Activated CD4-positive, alpha-beta T cell treated with anti-CD3 and anti-CD28 coated beads, Interleukin-2, amount 50 U/mL, for 48 hours (primary cell): ENCODE data around the gene ABL1.

Experiments
- DNase-seq, 2 experiments: peaks; one replicate each; pipeline ENCODE4 v3.0.0-alpha.2; 2020

ABL1 gene

DNA sequence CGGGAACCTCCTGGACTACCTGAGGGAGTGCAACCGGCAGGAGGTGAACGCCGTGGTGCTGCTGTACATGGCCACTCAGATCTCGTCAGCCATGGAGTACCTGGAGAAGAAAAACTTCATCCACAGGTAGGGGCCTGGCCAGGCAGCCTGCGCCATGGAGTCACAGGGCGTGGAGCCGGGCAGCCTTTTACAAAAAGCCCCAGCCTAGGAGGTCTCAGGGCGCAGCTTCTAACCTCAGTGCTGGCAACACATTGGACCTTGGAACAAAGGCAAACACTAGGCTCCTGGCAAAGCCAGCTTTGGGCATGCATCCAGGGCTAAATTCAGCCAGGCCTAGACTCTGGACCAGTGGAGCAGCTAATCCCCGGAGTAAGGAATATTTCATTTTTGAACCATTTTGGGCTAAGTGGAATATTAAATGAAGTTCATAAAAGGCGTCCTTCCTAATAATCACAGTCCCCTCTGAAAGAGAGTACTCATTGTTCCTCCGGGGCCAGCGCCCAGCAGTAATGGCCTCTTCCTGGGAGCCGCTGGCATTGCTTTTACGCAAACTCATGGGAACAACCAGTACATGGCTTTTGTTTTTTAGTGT lies 38.0 kb downstream of the ABL1 start:
- DNase-seq = no peak

DNA sequence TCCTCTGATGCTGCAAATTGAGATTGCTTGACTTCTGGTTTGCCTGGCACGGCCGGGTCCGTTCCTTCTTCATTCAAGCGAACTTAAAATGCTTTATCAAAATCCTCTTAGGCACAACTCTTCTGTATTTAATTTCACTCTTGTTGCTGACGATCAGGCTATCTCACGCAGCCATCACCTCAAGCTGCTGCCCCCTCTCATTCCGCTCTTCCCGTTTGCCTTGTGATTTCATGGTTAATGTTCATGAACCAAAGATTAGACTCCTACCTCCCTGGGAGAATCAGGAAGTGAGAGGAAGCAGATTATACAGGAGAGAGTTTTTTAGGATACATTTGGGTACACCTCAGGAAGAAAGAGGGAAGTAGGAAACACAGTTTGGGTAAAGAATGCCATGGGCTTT lies 38.9 kb downstream of the ABL1 start:
- DNase-seq = no peak

DNA sequence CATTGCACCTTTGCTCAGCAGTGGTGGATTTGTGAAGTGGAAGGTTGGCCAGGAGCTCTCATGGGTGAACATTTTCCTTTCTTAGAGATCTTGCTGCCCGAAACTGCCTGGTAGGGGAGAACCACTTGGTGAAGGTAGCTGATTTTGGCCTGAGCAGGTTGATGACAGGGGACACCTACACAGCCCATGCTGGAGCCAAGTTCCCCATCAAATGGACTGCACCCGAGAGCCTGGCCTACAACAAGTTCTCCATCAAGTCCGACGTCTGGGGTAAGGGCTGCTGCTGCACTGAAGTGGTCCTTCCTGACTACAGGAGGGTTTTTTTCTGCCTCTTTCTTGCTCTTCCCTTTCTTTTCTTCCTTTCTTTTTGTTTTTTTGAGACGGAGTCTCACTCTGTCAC lies 39.7 kb downstream of the ABL1 start:
- no peak for DNase-seq

DNA sequence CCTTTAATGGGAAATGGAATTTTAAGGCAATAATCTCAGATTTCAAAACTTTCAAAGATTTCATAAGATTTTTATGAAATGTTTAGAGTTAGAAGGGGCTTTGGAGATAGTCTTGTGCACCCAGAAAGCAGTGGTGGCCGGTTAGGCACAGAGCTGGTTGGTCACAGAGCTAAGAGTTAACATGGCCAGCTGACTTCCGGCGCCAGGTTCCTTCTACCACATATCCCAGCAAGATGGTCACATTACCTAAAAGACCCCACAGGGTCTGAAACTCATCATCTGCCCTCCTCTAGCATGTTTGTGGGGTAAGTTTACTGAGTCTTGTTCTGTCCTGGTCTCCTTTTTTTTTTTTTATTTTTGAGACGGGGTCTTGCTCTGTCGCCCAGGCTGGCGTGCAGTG lies 42.2 kb downstream of the ABL1 start:
- DNase-seq = no peak

DNA sequence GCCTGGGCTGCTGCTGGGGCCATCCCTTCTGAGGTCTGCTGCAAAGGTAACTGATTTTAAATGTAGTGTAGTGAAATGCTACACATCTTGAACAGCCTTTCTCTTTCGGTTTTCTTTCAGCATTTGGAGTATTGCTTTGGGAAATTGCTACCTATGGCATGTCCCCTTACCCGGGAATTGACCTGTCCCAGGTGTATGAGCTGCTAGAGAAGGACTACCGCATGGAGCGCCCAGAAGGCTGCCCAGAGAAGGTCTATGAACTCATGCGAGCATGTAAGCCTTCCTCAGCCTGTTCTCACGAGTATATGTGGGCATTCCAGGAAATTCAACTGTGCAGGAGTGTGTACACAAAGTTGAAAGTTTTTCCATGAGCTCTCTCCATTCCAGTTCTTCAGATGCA lies 43.2 kb downstream of the ABL1 start:
- DNase-seq = no peak

DNA sequence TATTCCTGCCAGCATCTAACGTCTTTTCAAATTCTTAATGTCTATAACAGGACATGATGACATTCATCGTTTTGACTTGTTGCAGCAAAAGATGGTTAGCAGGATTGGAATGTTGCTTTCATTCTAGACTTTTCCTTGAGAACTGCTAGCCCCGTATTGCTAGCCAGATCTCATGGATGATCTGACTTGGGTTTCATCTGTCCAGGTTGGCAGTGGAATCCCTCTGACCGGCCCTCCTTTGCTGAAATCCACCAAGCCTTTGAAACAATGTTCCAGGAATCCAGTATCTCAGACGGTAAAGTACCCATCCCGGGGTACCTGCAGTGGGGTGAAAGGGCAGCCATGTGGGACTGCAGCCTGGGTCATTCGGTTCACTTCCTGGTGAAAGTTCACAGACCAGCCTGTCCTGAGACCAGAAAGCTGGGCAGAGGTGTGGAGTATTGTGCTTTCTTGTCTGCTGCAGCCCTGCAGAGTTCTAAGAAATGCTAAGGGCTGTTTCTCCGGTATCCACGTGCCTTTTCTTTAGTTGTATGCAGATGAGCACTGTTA lies 44.9 kb downstream of the ABL1 start:
- no peak for DNase-seq

DNA sequence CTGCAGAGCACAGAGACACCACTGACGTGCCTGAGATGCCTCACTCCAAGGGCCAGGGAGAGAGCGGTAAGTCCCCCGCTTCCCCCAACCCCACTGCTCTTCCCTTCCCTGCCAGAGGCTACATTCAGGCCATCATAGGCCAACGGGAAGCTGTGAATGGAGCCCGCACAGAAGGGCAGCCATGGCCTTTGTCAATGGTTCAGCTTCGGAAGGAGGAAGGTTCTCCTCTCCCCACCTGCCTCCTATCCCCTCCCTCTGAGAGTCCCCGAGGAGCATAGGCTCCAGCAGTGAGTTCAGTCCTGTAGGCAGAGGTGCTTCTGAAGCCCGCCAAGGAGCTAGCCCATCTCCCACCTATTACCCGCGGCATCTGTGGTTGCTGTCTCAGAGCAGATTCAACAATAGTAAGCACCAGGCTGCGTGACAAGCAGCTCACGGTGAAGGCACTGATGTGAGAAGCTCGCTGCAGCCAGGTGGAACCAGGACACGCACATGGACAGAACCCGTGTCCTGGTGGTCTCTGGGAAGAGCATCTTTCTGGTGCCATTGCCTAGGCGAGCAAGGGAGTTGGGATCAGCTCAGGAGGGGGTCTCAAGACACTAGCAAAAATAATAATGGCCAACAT lies 45.7 kb downstream of the ABL1 start:
- DNase-seq = no peak

DNA sequence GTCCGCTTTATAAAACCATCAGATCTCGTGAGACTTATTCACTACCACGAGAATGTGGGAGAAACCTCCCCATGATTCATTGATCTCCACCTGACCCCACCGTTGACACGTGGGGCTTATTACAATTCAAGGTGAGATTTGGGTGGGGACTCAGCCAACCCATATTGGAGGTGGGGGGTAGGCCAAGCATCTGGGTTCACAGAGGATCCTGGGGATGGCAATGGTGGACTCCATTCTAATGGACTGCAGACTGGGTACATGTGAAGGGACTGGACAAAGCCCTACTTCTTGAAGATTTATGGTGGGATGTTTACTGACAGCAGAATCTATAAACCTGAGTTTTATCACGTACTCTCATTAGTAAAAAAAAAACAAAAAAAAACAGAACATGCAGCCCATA lies 46.5 kb downstream of the ABL1 start:
- no peak for DNase-seq

DNA sequence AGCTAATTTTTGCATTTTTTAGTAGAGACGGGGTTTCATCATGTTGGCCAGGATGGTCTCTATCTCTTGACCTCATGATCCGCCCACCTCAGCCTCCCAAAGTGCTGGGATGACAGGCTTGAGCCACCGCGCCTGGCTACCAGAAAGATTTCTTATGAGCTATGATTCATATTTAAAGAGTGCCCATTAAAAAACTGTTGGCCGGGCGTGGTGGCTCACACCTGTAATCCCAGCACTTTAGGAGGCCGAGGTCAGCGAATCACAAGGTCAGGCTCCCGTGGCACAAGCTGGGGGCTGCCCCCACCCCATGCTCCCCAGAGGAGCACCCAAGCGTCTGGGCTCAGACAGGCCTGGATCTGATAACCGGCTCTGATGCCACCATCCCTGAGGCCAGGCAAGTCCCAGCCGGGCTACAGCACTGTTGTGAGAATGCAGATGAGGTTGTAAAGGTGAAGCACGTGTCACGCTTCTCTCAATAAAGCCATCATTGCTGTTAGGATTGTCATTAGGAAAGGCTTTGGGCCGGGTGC lies 47.7 kb downstream of the ABL1 start:
- no peak for DNase-seq

DNA sequence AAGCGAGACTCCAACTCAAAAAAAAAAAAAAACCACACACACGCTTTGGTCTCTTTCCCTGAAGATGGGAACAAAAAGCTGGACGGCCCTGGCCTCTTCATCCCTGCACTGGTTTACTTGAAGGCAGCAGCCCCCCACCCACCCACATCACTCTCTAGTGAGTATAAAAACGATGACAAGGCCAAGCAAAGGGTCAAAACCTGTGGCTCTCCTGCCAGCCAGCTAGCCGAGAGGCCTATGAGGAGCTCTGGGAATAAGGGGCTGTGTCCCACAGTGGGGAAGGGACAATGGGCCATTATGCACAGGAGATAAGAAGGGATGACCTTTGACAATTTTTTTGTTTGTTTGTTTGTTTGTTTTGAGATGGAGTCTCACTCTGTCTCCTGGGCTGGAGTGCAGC lies 48.4 kb downstream of the ABL1 start:
- no peak for DNase-seq

DNA sequence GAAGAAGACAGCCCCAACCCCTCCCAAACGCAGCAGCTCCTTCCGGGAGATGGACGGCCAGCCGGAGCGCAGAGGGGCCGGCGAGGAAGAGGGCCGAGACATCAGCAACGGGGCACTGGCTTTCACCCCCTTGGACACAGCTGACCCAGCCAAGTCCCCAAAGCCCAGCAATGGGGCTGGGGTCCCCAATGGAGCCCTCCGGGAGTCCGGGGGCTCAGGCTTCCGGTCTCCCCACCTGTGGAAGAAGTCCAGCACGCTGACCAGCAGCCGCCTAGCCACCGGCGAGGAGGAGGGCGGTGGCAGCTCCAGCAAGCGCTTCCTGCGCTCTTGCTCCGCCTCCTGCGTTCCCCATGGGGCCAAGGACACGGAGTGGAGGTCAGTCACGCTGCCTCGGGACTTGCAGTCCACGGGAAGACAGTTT lies 49.1 kb downstream of the ABL1 start:
- DNase-seq = no peak

DNA sequence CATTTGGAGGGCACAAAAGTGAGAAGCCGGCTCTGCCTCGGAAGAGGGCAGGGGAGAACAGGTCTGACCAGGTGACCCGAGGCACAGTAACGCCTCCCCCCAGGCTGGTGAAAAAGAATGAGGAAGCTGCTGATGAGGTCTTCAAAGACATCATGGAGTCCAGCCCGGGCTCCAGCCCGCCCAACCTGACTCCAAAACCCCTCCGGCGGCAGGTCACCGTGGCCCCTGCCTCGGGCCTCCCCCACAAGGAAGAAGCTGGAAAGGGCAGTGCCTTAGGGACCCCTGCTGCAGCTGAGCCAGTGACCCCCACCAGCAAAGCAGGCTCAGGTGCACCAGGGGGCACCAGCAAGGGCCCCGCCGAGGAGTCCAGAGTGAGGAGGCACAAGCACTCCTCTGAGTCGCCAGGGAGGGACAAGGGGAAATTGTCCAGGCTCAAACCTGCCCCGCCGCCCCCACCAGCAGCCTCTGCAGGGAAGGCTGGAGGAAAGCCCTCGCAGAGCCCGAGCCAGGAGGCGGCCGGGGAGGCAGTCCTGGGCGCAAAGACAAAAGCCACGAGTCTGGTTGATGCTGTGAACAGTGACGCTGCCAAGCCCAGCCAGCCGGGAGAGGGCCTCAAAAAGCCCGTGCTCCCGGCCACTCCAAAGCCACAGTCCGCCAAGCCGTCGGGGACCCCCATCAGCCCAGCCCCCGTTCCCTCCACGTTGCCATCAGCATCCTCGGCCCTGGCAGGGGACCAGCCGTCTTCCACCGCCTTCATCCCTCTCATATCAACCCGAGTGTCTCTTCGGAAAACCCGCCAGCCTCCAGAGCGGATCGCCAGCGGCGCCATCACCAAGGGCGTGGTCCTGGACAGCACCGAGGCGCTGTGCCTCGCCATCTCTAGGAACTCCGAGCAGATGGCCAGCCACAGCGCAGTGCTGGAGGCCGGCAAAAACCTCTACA lies 49.8 kb downstream of the ABL1 start:
- no peak for DNase-seq

DNA sequence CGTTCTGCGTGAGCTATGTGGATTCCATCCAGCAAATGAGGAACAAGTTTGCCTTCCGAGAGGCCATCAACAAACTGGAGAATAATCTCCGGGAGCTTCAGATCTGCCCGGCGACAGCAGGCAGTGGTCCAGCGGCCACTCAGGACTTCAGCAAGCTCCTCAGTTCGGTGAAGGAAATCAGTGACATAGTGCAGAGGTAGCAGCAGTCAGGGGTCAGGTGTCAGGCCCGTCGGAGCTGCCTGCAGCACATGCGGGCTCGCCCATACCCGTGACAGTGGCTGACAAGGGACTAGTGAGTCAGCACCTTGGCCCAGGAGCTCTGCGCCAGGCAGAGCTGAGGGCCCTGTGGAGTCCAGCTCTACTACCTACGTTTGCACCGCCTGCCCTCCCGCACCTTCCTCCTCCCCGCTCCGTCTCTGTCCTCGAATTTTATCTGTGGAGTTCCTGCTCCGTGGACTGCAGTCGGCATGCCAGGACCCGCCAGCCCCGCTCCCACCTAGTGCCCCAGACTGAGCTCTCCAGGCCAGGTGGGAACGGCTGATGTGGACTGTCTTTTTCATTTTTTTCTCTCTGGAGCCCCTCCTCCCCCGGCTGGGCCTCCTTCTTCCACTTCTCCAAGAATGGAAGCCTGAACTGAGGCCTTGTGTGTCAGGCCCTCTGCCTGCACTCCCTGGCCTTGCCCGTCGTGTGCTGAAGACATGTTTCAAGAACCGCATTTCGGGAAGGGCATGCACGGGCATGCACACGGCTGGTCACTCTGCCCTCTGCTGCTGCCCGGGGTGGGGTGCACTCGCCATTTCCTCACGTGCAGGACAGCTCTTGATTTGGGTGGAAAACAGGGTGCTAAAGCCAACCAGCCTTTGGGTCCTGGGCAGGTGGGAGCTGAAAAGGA lies 50.7 kb downstream of the ABL1 start:
- DNase-seq = no peak

DNA sequence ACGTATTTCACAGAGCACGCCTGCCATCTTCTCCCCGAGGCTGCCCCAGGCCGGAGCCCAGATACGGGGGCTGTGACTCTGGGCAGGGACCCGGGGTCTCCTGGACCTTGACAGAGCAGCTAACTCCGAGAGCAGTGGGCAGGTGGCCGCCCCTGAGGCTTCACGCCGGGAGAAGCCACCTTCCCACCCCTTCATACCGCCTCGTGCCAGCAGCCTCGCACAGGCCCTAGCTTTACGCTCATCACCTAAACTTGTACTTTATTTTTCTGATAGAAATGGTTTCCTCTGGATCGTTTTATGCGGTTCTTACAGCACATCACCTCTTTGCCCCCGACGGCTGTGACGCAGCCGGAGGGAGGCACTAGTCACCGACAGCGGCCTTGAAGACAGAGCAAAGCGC lies 51.9 kb downstream of the ABL1 start:
- DNase-seq = no peak

DNA sequence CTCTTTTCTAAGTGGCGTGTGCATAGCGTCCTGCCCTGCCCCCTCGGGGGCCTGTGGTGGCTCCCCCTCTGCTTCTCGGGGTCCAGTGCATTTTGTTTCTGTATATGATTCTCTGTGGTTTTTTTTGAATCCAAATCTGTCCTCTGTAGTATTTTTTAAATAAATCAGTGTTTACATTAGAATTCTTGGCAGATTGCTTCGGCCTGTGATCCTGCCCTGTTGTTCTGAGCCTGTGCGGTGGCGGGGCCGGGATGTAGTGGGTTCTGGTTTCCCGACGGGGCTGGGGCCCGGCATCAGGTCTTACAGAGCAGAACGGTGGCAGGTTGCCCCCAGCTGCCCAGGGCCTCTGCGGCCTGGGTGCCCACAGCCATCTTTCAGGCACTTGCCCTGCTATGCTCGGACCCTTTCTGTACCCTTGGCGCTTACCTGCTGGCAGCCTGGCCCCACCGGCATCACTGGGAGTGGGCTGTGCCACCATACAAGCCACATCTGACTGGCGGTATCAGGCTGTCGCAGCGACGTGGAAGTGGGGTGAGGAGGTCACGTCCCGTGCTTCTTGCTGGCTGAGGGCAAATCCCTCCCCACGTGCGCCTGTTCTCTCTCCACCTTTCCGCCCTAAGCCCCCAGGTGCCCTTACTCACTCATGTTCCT lies 52.6 kb downstream of the ABL1 start:
- DNase-seq = no peak

DNA sequence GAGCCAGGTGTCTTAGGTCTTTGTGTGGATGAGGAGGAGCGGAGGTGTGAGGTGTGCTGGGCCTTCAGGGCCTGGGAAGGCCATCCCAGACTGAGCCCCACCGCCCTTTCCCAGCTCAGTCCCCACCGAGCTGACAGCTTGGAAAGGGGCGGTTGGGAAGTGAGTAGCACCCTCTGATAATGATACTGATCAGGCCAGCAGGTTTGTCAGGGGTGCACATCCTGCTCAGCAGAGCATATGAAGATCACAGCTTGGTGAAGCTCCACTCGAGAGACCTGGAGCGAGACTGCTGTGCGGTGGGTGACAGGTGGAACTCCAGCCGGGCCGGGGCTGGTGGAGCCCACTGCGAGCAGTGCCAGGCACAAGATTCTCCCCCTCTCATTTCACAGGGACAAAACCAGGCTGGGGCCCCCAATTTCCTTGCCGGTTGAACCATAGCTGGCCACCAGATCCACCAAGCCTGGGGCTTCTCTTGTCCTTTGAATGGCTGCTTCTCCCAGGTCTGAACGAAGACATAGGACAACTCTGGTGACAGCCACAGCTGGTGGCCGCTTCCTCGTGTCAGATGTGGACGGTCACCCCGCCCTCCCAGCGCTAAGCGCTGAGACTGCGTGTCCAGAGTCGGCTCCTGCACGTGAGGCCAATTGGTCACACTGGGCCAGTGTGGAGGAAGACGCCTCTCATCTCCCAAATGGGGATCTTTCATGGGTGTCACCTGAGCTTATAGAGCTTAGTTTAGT lies 53.3 kb downstream of the ABL1 start:
- DNase-seq = no peak

DNA sequence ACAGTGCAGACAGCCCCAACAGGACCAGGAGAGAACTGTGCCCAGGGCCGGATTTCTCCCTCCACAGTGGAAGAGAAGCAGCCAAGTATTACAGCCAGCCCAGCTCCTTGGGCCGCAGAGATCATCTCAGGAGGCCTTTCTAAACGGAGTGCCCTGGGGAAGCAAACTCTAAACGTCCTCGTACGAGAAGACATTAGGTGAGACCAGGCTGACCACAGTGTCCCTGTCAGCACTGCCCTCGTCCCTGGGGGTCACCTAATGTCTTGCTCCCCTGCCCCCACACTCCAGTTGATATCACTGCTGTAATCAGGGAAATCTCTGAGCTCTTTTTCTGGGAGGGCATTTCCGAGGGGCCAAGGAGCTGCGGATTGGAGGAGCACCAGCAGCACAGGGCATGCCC lies 55.1 kb downstream of the ABL1 start:
- no peak for DNase-seq

DNA sequence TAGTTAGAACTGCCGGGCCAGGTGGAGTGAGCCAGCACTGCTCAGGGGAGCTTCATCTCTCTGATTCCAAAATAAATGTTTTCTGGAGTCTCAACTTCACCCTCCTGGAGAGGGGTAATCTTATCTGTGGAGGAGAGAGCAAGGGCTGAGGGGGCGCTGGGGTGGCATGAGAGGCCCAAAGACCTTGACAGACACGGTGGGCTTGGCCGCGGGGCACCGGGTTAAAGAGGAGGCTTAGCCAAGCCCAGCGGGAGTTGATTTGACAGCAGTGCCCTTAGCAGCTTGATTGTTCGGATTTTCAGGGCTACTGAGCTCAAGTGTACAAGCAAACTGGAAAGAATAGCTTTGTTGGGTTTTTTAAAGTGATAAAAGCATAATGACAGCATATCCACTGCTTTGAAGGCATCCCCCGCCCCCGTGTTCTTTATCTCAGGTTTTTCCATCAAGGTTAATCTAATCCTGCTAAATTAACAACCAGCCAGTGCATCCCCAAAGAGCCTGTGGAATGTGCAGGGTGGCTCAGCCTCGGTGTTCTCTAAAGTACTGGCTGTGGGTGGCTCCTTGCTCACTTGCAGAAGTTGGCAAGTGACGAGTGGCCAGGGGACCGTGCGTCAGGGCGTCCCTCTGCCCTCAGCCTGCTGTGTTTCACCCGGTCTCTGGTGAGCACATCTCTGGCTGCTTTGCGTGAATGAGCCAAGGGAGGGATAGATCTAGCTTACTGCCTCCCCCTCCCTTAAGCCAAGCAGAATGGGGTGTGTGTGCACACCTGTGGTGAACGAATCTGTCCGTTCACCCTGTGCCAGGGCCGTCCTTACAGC lies 56.0 kb downstream of the ABL1 start:
- DNase-seq = no peak

DNA sequence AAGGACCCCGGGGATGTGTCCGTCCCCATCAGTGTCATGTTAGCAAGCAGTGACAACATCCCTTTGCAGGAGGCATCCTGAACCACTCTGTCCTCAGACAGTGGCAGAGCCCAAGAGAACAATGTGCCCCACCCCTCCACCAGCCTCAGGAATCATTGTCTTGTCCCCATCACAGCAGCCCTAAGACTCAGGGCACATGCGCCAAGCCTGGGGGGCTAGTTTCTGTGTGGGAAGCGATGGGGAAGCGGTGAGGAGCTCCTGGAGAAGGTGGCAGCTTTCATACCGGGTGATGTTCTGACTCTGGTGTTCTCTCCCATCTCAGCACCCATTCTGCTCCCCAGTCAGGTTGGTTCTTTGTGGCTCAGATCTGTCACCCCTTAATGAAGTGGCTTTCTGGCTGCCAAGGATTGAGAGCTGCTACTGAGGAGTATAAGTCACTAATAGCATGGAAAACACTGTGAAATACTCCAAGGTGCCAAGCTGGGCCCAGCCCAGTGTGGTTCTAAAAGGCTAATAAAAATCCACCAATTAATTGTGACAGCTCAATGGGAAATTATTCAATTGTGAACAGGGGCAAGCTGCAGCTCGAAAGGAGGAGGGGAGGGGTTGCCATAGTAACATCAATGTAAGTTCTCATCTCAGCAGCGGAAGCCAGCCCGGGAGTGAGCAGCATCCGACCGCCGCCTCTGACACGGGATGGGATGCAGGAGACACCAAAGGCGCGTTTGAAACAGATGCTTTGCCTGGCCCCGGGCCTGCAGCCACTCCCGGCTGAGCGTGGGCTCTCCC lies 56.8 kb downstream of the ABL1 start:
- DNase-seq = no peak
